Measurements from ENCODE around the gene MISP. TPM values are rescaled to one million over a fixed set of nuclear protein-coding genes. Genes with fewer than 3 reads are reported as not detected.
A peak's percentile ranks its signal among the peaks of the same experiment; 100 is the strongest.

MISP gene
- total and polyA plus RNA-seq, 2 of the 13 experiments (the other 11 are each of a cell fraction or from before 2014, with no cell fraction given): 0.67 to 1.3 TPM

DNA sequence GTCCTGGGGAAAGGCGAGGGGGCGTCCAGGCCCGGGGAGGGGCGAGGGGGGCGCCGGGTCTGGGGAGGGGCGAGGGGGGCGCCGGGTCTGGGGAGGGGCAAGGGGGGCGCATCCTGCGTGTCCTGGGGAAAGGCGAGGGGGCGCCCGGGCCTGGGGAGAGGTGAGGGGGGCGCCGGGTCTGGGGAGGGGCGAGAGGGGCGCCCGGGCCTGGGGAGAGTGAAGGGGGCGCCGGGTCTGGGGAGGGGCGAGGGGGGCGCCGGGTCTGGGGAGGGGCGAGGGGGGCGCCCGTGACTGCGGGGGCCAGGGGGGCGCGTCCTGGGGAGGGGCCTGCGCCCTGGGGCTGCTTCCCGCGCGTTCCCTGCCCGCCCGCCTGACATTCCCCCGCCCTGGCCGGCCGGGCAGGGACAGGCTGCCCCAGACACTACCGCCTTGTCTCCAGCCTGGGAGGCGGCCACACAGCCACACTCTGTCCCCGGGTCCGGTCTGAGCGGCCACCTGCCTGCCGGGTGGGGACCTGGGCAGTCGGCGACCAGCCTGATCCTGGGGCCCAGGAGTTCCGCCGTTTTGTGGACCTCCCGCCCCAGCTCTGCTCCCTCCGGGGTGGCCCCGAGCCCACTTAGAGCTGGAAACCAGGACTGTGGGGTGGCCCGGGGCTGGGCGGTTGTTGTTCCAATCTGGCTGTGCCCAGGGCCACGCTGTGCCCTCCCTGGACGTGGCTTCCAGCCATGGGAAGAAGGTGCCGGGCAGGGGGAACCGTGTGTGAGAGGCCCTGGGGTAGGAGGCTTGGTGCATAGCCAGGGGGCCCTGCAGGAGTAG lies 30.4 kb upstream of the MISP start (continued):
- TF ChIP-seq PHF8 (CRISPR knock-in tag; IDR thresholded peaks at IDR 0.05): 0 out of 2 replicates have a peak, but pooled peaks have one; percentile 21
- TF ChIP-seq, protein P1, sequence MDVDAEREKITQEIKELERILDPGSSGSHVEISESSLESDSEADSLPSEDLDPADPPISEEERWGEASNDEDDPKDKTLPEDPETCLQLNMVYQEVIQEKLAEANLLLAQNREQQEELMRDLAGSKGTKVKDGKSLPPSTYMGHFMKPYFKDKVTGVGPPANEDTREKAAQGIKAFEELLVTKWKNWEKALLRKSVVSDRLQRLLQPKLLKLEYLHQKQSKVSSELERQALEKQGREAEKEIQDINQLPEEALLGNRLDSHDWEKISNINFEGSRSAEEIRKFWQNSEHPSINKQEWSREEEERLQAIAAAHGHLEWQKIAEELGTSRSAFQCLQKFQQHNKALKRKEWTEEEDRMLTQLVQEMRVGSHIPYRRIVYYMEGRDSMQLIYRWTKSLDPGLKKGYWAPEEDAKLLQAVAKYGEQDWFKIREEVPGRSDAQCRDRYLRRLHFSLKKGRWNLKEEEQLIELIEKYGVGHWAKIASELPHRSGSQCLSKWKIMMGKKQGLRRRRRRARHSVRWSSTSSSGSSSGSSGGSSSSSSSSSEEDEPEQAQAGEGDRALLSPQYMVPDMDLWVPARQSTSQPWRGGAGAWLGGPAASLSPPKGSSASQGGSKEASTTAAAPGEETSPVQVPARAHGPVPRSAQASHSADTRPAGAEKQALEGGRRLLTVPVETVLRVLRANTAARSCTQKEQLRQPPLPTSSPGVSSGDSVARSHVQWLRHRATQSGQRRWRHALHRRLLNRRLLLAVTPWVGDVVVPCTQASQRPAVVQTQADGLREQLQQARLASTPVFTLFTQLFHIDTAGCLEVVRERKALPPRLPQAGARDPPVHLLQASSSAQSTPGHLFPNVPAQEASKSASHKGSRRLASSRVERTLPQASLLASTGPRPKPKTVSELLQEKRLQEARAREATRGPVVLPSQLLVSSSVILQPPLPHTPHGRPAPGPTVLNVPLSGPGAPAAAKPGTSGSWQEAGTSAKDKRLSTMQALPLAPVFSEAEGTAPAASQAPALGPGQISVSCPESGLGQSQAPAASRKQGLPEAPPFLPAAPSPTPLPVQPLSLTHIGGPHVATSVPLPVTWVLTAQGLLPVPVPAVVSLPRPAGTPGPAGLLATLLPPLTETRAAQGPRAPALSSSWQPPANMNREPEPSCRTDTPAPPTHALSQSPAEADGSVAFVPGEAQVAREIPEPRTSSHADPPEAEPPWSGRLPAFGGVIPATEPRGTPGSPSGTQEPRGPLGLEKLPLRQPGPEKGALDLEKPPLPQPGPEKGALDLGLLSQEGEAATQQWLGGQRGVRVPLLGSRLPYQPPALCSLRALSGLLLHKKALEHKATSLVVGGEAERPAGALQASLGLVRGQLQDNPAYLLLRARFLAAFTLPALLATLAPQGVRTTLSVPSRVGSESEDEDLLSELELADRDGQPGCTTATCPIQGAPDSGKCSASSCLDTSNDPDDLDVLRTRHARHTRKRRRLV (CRISPR knock-in tag; IDR thresholded peaks at IDR 0.05): no peak
- peak; percentile 23; the same call in 1 of the 2 replicates for TF ChIP-seq ESRRA (CRISPR knock-in tag; IDR thresholded peaks at IDR 0.05; ENCODE audit: low read depth)
- TF ChIP-seq ZNF253 (CRISPR knock-in tag; IDR thresholded peaks at IDR 0.05; ENCODE audit: borderline replicate concordance): no peak
- TF ChIP-seq ZNF441 (CRISPR knock-in tag; IDR thresholded peaks at IDR 0.05; ENCODE audit: borderline replicate concordance): peak; percentile 47; the same call in 1 of the 2 replicates
- TF ChIP-seq, protein P2, sequence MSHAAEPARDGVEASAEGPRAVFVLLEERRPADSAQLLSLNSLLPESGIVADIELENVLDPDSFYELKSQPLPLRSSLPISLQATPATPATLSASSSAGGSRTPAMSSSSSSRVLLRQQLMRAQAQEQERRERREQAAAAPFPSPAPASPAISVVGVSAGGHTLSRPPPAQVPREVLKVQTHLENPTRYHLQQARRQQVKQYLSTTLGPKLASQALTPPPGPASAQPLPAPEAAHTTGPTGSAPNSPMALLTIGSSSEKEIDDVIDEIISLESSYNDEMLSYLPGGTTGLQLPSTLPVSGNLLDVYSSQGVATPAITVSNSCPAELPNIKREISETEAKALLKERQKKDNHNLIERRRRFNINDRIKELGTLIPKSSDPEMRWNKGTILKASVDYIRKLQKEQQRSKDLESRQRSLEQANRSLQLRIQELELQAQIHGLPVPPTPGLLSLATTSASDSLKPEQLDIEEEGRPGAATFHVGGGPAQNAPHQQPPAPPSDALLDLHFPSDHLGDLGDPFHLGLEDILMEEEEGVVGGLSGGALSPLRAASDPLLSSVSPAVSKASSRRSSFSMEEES (CRISPR knock-in tag; IDR thresholded peaks at IDR 0.05): 0 out of 2 replicates have a peak, but pooled peaks have one; percentile 19
- TF ChIP-seq RXRA (CRISPR knock-in tag; IDR thresholded peaks at IDR 0.05): peak; percentile 60; the same call in 1 of the 2 replicates
- TF ChIP-seq, protein P3, sequence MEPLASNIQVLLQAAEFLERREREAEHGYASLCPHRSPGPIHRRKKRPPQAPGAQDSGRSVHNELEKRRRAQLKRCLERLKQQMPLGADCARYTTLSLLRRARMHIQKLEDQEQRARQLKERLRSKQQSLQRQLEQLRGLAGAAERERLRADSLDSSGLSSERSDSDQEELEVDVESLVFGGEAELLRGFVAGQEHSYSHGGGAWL (CRISPR knock-in tag; IDR thresholded peaks at IDR 0.05): peak; percentile 44; the same call in 1 of the 2 replicates
- TF ChIP-seq KDM2A (CRISPR knock-in tag; IDR thresholded peaks at IDR 0.05; ENCODE audit: borderline replicate concordance, low read depth): 0 out of 2 replicates have a peak, but pooled peaks have one; percentile 41
- peak; percentile 39; the same call in 1 of the 2 replicates for TF ChIP-seq SAP130 (CRISPR knock-in tag; IDR thresholded peaks at IDR 0.05; ENCODE audit: low read depth)
- TF ChIP-seq TARDBP (CRISPR knock-in tag; IDR thresholded peaks at IDR 0.05): 0 out of 2 replicates have a peak, but pooled peaks have one; percentile 15
- TF ChIP-seq, protein P4, sequence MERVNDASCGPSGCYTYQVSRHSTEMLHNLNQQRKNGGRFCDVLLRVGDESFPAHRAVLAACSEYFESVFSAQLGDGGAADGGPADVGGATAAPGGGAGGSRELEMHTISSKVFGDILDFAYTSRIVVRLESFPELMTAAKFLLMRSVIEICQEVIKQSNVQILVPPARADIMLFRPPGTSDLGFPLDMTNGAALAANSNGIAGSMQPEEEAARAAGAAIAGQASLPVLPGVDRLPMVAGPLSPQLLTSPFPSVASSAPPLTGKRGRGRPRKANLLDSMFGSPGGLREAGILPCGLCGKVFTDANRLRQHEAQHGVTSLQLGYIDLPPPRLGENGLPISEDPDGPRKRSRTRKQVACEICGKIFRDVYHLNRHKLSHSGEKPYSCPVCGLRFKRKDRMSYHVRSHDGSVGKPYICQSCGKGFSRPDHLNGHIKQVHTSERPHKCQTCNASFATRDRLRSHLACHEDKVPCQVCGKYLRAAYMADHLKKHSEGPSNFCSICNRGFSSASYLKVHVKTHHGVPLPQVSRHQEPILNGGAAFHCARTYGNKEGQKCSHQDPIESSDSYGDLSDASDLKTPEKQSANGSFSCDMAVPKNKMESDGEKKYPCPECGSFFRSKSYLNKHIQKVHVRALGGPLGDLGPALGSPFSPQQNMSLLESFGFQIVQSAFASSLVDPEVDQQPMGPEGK (CRISPR knock-in tag; IDR thresholded peaks at IDR 0.05): peak; percentile 78
- TF ChIP-seq DR1 (CRISPR knock-in tag; IDR thresholded peaks at IDR 0.05): no peak
- TF ChIP-seq ZFX (CRISPR knock-in tag; IDR thresholded peaks at IDR 0.05; ENCODE audit: low read depth): peak; percentile 29; the same call in 1 of the 2 replicates
- TF ChIP-seq PITX1 (CRISPR knock-in tag; IDR thresholded peaks at IDR 0.05): 0 out of 2 replicates have a peak, but pooled peaks have one; percentile 21
- TF ChIP-seq, protein P5, sequence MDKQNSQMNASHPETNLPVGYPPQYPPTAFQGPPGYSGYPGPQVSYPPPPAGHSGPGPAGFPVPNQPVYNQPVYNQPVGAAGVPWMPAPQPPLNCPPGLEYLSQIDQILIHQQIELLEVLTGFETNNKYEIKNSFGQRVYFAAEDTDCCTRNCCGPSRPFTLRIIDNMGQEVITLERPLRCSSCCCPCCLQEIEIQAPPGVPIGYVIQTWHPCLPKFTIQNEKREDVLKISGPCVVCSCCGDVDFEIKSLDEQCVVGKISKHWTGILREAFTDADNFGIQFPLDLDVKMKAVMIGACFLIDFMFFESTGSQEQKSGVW (CRISPR knock-in tag; IDR thresholded peaks at IDR 0.05; ENCODE audit: borderline replicate concordance): no peak
- peak; percentile 28; the same call in 1 of the 2 replicates for TF ChIP-seq HIVEP1 (CRISPR knock-in tag; IDR thresholded peaks at IDR 0.05)

Data from HepG2 (cell line).